Globus pallidus (tissue), 1 donor: Measurements from ENCODE around the gene GSTO2.

Experiments
- DNase-seq: peaks from one replicate; pipeline ENCODE4 v3.0.0-alpha.2; 2015; ENCODE audit warnings: low spot score

GSTO2 gene

DNA sequence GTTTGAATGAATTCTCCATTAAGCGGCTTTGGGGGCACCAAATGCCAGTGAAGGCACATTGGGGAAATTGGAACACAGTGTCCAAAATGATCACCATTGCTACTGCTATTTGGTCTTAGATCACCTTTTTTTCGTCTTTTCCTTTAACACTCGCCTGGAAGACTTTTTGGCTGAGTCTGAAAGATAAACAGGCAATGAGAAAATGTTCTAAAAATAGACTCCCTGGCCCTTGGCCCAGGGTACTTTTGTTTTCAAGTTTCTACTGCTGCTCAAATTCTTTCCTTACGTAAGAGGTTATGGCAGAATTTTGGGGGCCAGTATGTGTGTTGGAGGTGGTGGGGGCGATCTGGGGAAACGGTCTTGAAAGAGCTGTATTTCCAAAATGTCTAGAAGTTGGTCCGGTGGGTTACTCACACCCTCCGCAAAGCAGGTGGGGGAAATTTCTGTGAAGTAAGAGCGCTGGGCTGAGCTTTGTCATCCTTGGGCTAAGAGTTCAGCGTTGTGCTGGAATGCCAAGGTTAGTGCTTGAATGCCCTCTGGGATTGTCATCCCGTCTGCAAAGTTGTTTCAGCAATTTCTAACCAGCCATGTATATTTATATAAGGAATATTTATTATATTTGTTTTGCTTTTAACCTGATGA lies 70.6 kb downstream of the GSTO2 start:
- DNase-seq = peak; percentile 65

- DNase-seq = no peak
Measured at GRCh38 chr10:104340111-104340526, 71.1 kb downstream of the GSTO2 start.

- no peak for DNase-seq
Measured at GRCh38 chr10:104340641-104341040, 71.7 kb downstream of the GSTO2 start.

DNA sequence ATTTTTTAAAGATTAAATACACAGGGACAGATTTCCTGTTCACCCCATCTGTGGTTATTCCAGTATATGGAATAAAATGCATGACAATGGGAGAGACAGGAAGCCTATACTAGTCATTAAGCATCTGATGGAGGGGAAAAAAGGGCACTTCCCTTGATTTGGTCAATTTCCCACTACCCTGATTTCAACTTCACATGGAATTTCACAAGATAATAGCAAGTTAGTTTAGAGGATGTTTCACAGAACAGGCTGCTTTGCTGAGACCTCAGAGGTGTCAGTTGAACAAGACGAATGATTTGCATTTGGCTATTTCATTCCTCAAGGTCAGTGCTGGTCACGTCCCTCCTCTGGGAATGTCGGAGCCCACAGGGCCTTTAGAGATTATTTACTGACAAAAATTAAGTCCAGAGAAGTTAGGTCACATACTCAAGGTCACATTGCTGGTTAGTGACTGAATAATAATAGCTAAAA lies 74.0 kb downstream of the GSTO2 start:
- DNase-seq = no peak

GRCh38 chr10:104344219-104344618 lies 75.2 kb downstream of the GSTO2 start:
- no peak for DNase-seq

- DNase-seq = no peak
Measured at GRCh38 chr10:104345515-104345914, 76.5 kb downstream of the GSTO2 start.

DNA sequence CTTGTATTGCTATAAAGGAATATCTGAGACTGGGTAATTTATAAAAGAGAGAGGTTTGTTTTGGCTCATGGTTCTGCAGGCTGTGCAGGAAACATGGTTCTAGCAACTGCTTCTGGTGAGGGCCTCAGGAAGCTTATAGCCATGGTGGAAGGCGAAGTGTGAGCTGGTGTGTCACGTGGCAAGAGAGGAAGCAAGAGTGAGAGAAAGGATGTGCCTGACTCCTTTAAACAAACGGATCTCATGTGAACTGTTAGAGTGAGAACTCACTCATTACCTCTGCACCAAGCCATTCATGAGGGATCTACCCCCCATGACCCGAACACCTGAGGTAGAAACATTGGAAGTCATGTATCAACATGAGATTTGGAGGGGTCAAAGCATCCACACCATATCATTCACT lies 77.0 kb downstream of the GSTO2 start:
- no peak for DNase-seq

- DNase-seq = no peak
Measured at GRCh38 chr10:104347295-104348045, 78.5 kb downstream of the GSTO2 start.

DNA sequence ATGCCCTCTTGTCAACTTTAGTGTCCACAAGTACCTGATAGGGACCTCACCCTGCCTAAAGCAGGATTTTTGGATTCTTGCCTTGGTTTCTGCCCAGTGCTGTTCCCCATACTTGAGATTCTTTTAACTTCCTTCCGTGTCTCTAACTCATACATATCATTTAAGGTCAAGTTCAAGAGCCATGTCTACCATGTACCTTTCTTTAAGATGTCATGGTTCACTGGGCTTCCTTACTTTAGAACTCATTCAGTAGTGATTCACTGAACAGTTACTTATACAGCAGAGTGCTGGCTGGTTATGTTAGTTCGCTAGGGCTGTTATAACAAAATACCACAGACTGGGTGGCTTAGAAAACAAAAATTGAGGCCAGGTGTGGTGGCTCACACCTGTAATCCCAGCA lies 79.6 kb downstream of the GSTO2 start:
- no peak for DNase-seq

DNA sequence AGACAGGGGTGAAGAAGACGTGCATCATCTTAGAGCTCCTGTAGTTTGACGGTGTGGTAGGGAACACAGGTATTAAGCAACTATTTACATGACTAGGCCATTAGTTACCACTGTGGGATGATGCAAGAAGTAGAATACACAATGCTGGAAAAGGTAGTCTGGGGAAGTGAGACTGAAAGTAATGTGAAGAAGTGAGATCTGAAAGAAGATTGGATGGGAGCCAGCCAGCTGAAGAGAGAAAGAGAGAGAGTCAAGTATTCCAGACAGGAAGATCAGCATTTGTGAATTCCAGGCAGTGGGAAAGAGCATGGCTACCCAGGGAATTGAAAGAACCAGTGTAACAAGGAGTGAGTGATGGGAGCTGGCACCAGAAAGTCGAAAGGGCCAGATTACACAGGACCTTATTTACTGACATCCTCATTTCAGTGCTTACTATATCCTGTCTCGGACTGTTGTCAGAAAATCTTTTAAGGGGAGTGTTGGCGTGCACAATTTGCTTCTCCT lies 80.7 kb downstream of the GSTO2 start:
- DNase-seq = no peak

- peak; percentile 71 for DNase-seq
Measured at GRCh38 chr10:104350127-104350635, 81.2 kb downstream of the GSTO2 start.

- DNase-seq = no peak
Measured at GRCh38 chr10:104351061-104351702, 82.2 kb downstream of the GSTO2 start.

- DNase-seq = no peak
Measured at GRCh38 chr10:104351919-104352318, 82.9 kb downstream of the GSTO2 start.

- peak; percentile 74 for DNase-seq
Measured at GRCh38 chr10:104353325-104354048, 84.5 kb downstream of the GSTO2 start, which contains the start of gene CFAP58. TSS of gene CFAP58 (plus strand) at chr10:104353833. CDS start at chr10:104353898, 65 bp downstream.
